Osteoblast (primary cell): Measurements from ENCODE around the gene LCE7A. TPM values are rescaled to one million over a fixed set of nuclear protein-coding genes. Genes with fewer than 3 reads are reported as not detected.

Source experiments
- DNase-seq: peaks from one replicate; pipeline ENCODE4 v3.0.0; 2011; ENCODE audit warnings: low spot score, mixed read lengths; ENCODE audit not compliant: insufficient read length; ENCODE audit errors: missing footprints
- H2AFZ ChIP-seq: 2 replicates; pipeline ENCODE4 v1.6.0; 2011; ENCODE audit warnings: mild to moderate bottlenecking, low read length
- H3K27ac ChIP-seq: 2 replicates; pipeline ENCODE4 v1.5.1; 2011; ENCODE audit warnings: mild to moderate bottlenecking, low read depth, low read length, moderate library complexity
- H3K27me3 ChIP-seq: 2 replicates; pipeline ENCODE4 v1.6.0; 2012; ENCODE audit warnings: mild to moderate bottlenecking, control low read depth, inconsistent platforms, low read length, moderate library complexity; ENCODE audit not compliant: insufficient read depth
- H3K36me3 ChIP-seq: 2 replicates; pipeline ENCODE4 v1.5.1; 2011; ENCODE audit warnings: mild to moderate bottlenecking, low read length, control low read depth, moderate library complexity; ENCODE audit not compliant: insufficient read depth
- H3K4me1 ChIP-seq: 2 replicates; pipeline ENCODE4 v1.5.1; 2011; ENCODE audit warnings: mild to moderate bottlenecking, low read length, control low read depth, moderate library complexity; ENCODE audit not compliant: insufficient read depth
- H3K4me2 ChIP-seq: 2 replicates; pipeline ENCODE4 v1.6.0; 2011; ENCODE audit warnings: mild to moderate bottlenecking, low read length; ENCODE audit not compliant: insufficient read depth
- H3K4me3 ChIP-seq: fragments of 200-600 bp; sonication (generic); 3 replicates; pipeline ENCODE4 v1.5.1; 2012; ENCODE audit warnings: mild to moderate bottlenecking, low read length, inconsistent platforms; ENCODE audit not compliant: insufficient read depth
- H3K79me2 ChIP-seq: 2 replicates; pipeline ENCODE4 v1.6.0; 2012; ENCODE audit warnings: mild to moderate bottlenecking, low read length, control low read depth, inconsistent platforms; ENCODE audit not compliant: insufficient read depth
- H3K9me3 ChIP-seq: 2 replicates; pipeline ENCODE4 v1.5.1; 2011; ENCODE audit warnings: low read depth, low read length, control low read depth
- H4K20me1 ChIP-seq: 2 replicates; pipeline ENCODE4 v1.6.0; 2012; ENCODE audit warnings: mild to moderate bottlenecking, low read length, control low read depth; ENCODE audit not compliant: insufficient read depth
- CTCF ChIP-seq: IDR thresholded peaks from 2 replicates; pipeline ENCODE4 v1.5.1; 2011; ENCODE audit warnings: mild to moderate bottlenecking, low read depth, low read length, moderate library complexity; ENCODE audit errors: extremely low read depth
- total RNA-seq: library from RNA; depleted of rRNA; stranded (reverse); fragments of >200 nt; gene quantifications from 2 replicates; pipeline ENCODE4 v1.2.3, GENCODE V29; 2012

Gene LCE7A
- total RNA-seq, 1 donor, result not detected

- Histone ChIP-seq H3K27me3 (no peaks in the 10 kb centered on the region), H3K79me2 (no peaks in the 10 kb centered on the region), H2AFZ (no peak overlapping the region), H3K36me3 (no peaks in the 10 kb centered on the region), H3K4me3 (no peak overlapping the region), H4K20me1 (no peaks in the 10 kb centered on the region), H3K4me1 (no peaks in the 10 kb centered on the region), H3K9me3 (no peaks in the 10 kb centered on the region), H3K4me2 (no peak overlapping the region), H3K27ac (no peak overlapping the region)
- no peak for TF ChIP-seq CTCF
- DNase-seq, result no peak
Measured at GRCh38 chr1:152823294-152823693, 36.5 kb upstream of the LCE7A start.

GRCh38 chr1:152824964-152825363, 34.8 kb upstream of the LCE7A start:
- no peak overlapping the region for H3K4me2 ChIP-seq
- H3K4me3 ChIP-seq, result no peak overlapping the region
- no peaks in the 10 kb centered on the region for H3K4me1 ChIP-seq
- DNase-seq, result no peak
- no peaks in the 10 kb centered on the region for H4K20me1 ChIP-seq
- no peak overlapping the region for H3K27ac ChIP-seq
- no peak for TF ChIP-seq CTCF
- H3K27me3 ChIP-seq, result no peaks in the 10 kb centered on the region
- H3K36me3 ChIP-seq, result no peaks in the 10 kb centered on the region
- H2AFZ ChIP-seq, result no peak overlapping the region
- no peaks in the 10 kb centered on the region for H3K9me3 ChIP-seq
- no peaks in the 10 kb centered on the region for H3K79me2 ChIP-seq

GRCh38 chr1:152827173-152827572, 32.6 kb upstream of the LCE7A start, which contains the start of gene LCE1A:
Gene LCE1A, plus strand, starts transcription at chr1:152827473. Its CDS starts 0 bp downstream, at chr1:152827473.
- H3K27me3 ChIP-seq, result no peaks in the 10 kb centered on the region
- TF ChIP-seq CTCF, result no peak
- no peaks in the 10 kb centered on the region for H3K9me3 ChIP-seq
- H3K4me1 ChIP-seq, result no peaks in the 10 kb centered on the region
- no peaks in the 10 kb centered on the region for H3K36me3 ChIP-seq
- no peak within 1 kb of the TSS for H3K4me2 ChIP-seq
- H3K27ac ChIP-seq, result no peak within 1 kb of the TSS
- no peak for DNase-seq
- no peak within 1 kb of the TSS for H3K4me3 ChIP-seq
- H3K79me2 ChIP-seq, result no peaks in the 10 kb centered on the region
- H2AFZ ChIP-seq, result no peak within 1 kb of the TSS
- H4K20me1 ChIP-seq, result no peaks in the 10 kb centered on the region

- no peak overlapping the region for H3K4me2 ChIP-seq
- H3K9me3 ChIP-seq, result no peaks in the 10 kb centered on the region
- DNase-seq, result no peak
- H3K4me1 ChIP-seq, result no peaks in the 10 kb centered on the region
- no peaks in the 10 kb centered on the region for H4K20me1 ChIP-seq
- H3K79me2 ChIP-seq, result no peaks in the 10 kb centered on the region
- TF ChIP-seq CTCF, result no peak
- H3K4me3 ChIP-seq, result no peak overlapping the region
- H3K36me3 ChIP-seq, result no peaks in the 10 kb centered on the region
- H3K27me3 ChIP-seq, result no peaks in the 10 kb centered on the region
- no peak overlapping the region for H3K27ac ChIP-seq
- H2AFZ ChIP-seq, result no peak overlapping the region
Measured at GRCh38 chr1:152836870-152837269, 22.9 kb upstream of the LCE7A start.
